B cell (primary cell): ENCODE measurements around the gene CLCN1.

ENCODE experiments used
- CTCF ChIP-seq: fragments of 200-600 bp; IDR thresholded peaks from one replicate; pipeline ENCODE4 v1.8.0; 2022; ENCODE audit warnings: antibody characterized with exemption, mild to moderate bottlenecking
- EZH2 ChIP-seq: IDR thresholded peaks from 2 replicates; pipeline ENCODE4 v1.6.1; 2012; ENCODE audit warnings: borderline replicate concordance, low read depth, mild to moderate bottlenecking, moderate library complexity, low read length; ENCODE audit not compliant: insufficient read depth, poor library complexity, severe bottlenecking

- TF ChIP-seq CTCF (no peak), EZH2 (no peak)
These were observed 72.1 kb downstream of the CLCN1 start for GRCh38 chr7:143388051-143388450.
